ENCODE measurements around the gene REST.

DNA sequence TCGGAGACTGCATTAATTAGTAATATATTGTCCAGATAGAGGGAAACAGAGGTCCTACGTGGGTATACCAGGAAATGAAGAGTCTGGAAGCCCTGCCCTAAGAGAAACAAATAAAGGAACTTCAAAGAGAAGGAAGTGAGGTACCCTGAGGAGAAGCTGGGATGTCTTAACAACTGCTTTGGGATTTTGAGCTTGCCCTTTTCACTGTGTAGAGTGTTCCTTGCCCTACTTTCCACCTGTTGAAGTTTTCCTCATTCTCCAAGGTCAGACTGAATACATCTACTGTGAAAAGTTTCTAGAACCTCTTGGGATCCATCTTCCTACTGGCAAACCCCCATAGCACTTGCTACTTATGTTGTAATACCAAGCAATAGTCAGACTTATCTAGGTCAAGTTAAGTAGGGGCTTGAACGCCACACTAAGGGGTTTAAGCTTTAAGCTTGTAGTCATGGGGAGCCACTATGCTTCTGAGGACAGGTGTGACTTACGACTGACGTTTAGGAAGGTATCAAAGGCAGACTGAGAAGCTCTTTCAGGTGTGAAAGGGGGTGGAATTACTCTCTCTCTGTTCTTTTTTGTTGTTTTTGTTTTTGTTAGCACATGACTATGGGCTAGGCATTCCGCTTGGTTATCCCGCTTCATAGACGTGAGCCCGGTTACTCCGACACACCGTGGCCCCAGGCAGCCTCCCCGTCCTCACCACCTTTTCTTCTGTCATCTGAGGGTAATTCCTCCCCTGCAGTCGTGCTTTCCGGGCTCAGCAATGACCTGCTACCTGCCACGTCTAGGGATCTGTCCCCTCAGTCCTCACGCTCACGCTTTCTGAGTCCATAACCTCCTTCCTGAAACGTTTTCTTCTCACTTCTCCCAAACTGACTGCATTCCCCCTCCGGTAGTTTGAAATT lies 959 bp upstream of the REST start:
- TF ChIP-seq, protein P1, sequence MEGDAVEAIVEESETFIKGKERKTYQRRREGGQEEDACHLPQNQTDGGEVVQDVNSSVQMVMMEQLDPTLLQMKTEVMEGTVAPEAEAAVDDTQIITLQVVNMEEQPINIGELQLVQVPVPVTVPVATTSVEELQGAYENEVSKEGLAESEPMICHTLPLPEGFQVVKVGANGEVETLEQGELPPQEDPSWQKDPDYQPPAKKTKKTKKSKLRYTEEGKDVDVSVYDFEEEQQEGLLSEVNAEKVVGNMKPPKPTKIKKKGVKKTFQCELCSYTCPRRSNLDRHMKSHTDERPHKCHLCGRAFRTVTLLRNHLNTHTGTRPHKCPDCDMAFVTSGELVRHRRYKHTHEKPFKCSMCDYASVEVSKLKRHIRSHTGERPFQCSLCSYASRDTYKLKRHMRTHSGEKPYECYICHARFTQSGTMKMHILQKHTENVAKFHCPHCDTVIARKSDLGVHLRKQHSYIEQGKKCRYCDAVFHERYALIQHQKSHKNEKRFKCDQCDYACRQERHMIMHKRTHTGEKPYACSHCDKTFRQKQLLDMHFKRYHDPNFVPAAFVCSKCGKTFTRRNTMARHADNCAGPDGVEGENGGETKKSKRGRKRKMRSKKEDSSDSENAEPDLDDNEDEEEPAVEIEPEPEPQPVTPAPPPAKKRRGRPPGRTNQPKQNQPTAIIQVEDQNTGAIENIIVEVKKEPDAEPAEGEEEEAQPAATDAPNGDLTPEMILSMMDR (IDR thresholded peaks at IDR 0.05; ENCODE audit: low read depth, low read length), result no peak
- no peak for TF ChIP-seq POLR2A (IDR thresholded peaks at IDR 0.05; ENCODE audit: extremely low read depth, insufficient read length)

All from NB4 (cell line).